Erythroblast (primary cell): ENCODE results near the gene MTA2.

Source experiments
- GATA1 ChIP-seq: IDR thresholded peaks from 2 replicates; pipeline ENCODE4 v1.6.1; 2011; ENCODE audit warnings: low read depth, mild to moderate bottlenecking, control low read depth, low read length, moderate library complexity
- POLR2A ChIP-seq: IDR thresholded peaks from 2 replicates; pipeline ENCODE4 v1.6.1; 2011; ENCODE audit warnings: mild to moderate bottlenecking, low read length

DNA sequence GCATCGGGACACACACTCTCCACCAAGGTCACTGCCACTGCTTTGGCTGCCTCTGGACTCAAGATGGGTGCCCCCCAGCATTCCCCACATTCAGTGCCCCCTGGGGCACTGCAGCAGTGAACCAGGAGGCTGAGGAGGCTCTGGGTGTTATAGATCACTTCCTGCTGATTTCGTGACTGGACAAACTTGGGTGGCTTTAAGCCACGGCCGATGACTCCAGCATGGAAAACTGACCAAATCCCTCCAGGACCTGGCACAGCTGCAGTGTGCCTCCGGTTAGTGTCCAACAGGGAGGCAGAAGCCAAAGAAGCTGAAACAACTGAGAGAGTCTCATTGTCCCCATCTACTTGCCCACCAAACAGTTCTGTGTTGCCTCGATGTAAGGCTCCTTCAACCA, 45.9 kb upstream of the MTA2 start:
- no peak for TF ChIP-seq POLR2A
- no peak for TF ChIP-seq GATA1
